Measurements from ENCODE around the gene RRAD.

Gene RRAD

GRCh38 chr16:66931665-66932064, 6.3 kb upstream of the RRAD start:
- DNase-seq: no peak

DNA sequence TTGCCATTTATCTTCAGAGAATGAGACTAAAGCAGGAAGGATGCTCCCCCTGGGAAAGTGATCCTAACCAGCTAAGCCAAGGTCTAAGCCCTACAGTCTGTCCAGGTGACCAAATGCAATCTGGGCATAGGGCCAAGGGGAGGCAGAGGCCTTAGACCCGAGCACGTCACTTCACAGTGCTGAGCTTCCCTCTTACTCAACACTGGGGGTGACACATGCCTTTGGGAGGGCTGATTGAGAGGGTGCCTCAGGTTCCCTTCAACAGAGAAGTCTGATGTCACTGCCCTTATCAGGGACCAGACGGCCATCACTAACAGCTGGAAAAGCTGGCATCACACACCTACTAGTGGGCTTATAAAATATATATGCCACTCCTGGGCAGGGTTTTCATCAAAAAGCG, 4.9 kb upstream of the RRAD start:
- no peak for DNase-seq

GRCh38 chr16:66928702-66929388, 3.5 kb upstream of the RRAD start:
- peak; percentile 39 for DNase-seq

DNA sequence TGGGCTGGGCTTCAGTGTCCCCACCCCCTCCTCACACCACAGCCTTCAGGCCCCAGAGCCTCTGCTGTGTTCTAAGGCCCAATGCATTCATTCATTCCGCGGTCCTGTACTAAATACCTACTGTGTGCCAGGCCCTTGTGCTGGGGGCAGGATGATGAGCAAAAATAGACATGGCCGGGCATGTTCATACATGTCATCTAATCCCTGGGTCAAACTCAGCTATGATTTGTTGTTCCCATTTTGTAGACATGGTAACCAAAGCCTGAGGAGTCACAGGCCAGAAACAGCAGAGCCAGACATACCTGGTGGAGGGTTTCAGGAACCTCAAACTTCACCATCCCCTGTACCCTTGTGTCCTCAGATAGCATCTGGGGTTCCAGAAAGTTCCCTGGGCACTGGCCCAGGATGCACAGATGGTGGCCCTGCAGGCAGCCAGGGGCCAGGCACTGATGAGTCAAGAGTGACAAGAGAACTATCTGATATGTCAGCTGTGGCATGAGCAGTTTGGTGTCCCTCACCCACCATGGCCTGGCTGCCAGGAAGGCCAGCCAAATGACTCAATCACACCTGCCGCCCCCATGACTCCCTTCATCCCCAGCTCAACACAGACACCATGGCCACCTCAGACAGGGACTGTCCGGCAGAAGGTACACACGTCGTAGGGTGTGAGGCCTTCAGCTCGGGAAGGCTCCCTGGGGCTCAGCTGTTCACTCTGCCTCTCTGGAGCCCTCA, 2.7 kb upstream of the RRAD start:
- DNase-seq: no peak

GRCh38 chr16:66926961-66927436, 1.7 kb upstream of the RRAD start:
- no peak for DNase-seq

DNA sequence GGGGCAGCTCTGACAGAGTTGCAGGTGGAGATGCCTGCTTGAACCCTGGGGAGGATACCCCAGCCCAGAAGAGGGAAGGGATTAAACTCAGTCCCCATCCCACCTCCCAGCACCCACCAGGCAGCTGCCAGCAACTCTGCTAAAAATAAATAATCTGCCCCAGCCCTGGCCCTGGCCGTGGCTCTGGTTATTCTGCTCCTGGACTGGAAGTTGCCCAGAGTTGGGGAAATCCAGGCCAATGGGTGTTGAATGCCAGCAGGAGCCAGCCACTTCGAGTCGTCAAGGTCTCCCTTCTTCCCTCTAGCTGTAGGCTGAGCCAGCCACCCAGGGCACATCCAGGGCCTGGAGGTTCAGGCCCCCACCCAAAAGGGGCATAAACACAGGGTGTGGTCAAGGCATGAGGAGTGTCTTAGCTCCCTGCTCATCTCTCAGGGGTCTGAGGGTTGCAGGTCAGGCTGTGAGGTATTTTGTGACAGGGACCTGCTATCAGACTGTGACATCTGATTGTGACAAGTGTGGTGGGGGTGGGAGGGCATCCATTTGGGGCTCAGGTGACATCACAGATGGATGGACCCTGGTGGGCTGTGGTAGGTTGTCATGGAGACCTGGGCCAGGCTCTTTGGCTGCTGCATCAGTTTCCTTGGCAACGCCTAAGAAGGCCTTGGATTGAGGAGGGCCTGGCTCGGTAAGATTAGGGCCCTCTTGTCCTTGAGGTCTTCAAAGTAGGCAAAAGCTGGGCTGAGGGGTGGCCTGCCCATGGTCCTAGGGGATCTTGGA, 1.0 kb upstream of the RRAD start:
- no peak for DNase-seq

DNA sequence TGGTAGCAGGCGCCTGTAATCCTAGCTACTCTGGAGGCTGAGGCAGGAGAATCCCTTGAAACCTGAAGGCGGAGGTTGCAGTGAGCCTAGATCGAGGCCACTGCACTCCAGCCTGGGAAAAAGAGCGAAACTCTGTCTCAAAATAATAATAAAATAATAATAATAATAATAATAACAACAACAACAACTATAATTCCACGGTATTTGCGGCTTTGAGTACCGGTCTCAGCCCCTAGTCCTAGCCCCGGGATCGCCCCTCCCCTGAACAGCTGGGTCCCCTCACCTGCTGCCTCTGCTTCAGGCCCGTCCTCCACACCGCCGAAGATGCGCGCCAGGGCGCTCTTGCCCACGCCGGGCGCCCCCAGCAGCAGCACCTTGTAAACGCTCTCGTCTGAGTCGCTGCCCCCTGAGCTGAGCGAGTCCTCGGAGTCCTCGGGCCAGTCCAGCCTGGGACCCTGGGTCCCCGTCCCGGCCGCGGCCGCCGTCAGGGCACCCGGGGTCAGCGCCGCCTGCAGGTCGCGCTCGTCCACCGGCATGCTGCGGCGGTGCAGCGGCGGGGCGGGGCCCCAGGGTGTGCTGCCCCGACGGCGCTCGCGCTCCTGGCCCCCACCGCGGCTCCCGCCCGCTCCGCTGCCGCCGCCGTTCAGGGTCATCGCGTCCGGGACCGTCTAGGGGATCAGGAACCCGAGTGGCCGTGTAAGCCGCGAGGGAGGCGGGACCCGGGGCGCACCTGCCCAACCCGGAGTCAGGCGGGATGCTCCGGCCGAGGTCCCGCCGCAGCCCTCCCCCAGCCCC, 611 bp downstream of the RRAD start:
- DNase-seq: peak; percentile 40

- no peak for DNase-seq
These were observed 1.5 kb downstream of the RRAD start for GRCh38 chr16:66923866-66924265.

DNA sequence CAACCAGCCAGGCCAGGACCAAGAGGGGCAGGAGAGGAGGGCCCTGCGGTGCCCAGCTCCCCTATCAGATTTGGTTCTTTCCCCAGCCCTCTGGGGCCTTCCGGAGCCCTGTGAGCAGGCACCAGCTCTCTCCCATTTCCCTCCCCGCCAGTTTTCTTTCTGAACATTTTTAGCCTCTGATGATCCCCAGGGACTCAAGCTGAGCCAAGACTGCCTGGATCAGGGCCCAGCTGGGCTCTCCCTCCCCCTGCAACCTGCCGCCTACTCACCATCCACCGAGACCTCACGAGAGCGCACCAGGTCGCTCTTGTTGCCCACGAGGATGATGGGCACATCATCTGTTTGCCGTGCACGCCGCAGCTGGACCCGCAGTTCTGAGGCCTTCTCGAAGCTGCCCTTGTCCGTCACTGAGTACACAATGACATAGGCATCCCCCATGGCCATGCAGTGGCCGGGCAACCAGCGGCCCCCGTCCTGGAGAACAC, 2.0 kb downstream of the RRAD start:
- no peak for DNase-seq

DNA sequence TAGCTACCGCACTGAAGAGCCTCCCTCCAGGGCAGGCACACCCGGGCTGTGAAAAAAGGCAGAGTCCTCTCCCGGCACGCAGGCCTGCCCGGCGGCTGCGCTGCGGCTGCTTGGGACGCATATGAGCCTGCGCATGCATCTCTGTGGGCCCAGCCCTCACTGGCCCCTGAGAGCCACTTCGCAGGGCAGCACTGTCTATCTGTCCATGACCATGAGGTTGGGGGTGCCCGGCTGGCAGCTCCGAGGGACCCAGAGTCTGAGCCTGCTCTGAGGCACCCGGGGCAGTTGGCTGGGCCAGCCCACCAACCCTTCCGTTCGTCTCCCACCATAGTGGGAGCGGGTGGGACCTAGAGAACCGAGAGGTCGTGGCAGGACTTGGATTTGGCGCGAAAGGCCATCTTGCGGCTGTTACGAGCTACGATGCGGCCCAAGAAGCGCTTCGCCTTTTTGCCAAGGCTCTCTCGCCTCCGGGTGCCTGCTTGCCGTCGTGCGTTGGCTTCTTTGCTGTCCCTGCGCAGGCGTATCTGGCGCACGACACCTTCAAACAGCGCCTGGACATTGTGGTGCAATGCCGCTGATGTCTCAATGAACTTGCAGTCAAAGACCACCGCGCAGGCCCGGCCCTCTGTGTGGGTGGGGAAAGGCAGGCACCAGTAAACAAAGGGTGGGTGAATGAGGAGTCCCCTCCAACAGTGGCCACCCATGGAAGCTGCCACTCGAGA, 3.4 kb downstream of the RRAD start:
- no peak for DNase-seq

DNA sequence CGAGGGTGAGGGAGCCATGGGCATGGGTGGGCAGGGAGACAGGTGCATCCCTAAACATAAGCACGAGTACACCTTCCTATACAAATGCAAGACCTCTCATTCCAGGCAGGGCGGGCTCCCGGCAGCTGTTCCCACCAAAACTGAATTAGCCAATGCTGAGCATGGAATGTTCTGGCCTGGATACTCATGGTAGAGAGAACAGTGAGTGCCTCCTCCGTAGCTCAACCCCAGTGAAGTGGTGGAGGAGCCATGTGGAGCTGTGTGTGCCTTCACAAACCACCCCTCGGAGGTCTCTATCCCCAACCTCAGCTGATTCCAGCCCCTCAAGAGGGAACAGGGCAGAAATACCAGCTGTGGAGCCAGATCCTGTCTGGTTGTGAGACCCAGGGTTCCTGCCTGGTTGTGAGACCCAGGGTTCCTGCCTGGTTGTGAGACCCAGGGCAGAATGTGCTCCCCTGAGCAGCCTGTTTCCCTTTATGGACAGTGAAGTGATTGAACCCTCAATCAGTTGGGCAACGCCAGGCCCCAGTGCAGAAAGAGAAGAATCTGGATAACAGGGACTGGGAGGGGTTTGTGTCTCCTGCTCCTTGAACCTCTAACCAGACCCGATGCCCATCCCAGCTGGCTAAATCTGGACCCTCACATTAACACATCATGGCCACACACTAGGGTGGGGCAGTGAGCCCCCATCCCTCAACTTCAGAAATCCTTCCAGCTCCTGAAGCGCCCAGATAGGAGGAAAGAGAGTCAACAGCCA, 4.2 kb downstream of the RRAD start:
- no peak for DNase-seq

GRCh38 chr16:66920299-66920590, 5.1 kb downstream of the RRAD start:
- DNase-seq: no peak

- DNase-seq: no peak
These were observed 5.6 kb downstream of the RRAD start for GRCh38 chr16:66919569-66920298.

DNA sequence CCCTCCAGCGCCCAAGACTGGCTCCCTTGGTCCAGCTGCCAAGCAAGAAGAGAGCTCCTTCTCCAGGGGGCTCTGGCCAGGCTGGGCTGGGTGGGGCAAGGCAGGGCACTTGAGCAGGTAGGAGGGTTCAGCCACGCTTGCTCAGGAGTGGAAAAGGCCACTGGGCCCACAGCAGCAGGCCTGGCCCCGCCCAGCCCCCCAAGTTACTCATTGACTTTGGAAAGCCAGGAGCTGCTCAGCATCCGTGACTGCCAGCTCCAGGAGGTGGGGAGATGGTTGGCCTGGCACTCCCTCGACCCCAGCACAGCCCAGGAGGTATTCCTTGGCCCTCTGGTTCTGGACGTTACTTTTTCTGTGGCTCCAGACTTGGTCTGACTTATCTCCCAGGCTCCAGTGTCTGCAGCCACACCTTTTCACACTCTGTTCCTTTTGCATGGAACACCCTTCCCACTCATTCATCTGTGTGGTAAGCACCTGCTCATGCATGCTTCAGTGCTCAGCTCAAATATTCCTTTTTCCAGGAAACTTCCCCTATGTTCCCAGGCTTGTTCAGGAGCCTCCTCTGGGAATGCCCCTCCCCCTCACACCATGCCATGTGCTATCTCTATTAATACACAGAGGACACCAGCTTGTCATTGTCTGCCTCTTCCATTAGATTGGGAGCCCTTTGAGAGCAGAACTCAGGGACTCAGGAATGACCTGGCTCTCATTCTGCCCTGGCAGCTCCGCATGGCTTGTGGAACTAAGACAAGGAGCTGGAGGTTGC, 6.3 kb downstream of the RRAD start, which contains the start of gene CDH16:
Gene CDH16 (minus strand): TSS at position 83 of the 766 bp plus-strand sequence. CDS start 820 bp downstream, outside the sequence.
- DNase-seq: no peak

DNA sequence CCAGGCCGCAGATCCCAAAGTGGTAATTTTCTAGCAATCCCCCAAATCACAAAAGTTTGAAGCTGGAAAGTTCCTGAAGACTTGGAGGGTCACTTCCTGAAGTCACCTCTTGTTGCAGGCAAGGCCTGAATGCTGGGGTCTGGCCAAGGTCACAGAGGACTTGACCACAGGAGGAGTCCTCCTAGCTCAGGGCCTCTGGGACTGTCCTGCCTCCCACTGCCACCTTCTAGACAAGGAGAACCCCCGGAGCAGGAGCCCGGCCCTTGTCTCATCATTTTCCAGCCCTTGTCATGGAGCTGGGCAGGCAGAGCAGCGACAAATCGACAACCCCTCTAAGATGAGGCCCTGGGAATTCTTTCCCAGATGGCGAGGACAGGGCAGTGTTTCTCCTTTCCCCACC, 7.0 kb downstream of the RRAD start:
- no peak for DNase-seq

- no peak for DNase-seq
These were observed 7.6 kb downstream of the RRAD start for GRCh38 chr16:66917741-66918140.

DNA sequence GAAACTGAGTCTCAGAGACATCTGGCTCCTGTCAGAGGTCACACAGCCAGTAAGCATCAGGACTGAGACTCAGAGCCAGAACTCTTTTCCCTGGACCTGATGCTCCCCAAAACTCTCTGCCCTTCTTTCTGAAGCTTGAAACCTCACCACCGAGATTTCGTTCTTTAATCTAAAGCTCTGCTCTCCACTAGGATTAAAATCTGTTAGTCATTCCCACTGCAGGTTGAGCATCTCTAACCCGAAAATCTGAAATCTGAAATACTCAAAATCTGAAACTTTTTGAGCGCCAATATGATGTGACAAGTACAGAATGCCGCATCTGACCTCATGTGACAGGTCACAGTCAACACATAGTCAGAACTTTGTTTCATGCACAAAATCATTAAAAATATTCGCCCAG, 8.8 kb downstream of the RRAD start:
- no peak for DNase-seq

- DNase-seq: no peak
These were observed 10.3 kb downstream of the RRAD start for GRCh38 chr16:66915041-66915440.

- DNase-seq: no peak
These were observed 10.8 kb downstream of the RRAD start for GRCh38 chr16:66914541-66914940.

DNA sequence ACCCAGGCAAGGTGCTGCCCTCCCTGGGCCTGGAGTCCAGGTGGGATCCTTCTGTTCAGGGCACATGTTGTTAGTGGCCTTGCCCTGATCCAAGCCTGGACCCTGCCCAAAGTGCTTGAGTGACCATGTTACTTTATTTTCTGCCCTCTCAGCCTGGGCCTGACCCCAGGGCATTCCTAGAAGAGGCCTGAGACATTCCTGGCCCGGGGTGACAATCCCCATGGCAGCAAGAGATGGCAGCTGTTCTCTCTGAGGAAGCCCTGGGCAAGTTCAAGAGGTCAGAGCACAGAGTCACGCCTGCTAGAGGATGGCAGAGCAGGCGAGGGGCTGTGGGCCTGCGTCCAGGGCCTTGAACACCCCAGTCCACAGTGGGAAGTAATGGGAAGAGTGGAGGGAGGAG, 11.6 kb downstream of the RRAD start:
- DNase-seq: no peak
